Hepatocyte (in vitro differentiated cells): ENCODE results near the gene COPB1. TPM values are rescaled to one million over a fixed set of nuclear protein-coding genes. Genes with fewer than 3 reads are reported as not detected.

Experiments used
- DNase-seq: peaks from one replicate; pipeline ENCODE4 v3.0.0-alpha.2; 2016; ENCODE audit warnings: low spot score
- H2AFZ ChIP-seq: fragments of 200-600 bp; sonication (generic); 2 replicates; pipeline ENCODE4 v1.6.0; 2016; ENCODE audit warnings: antibody characterized with exemption, mild to moderate bottlenecking
- H3K27ac ChIP-seq: fragments of 200-600 bp; sonication (generic); 2 replicates; pipeline ENCODE4 v1.5.1; 2016; ENCODE audit warnings: mild to moderate bottlenecking
- H3K27me3 ChIP-seq: fragments of 200-600 bp; sonication (generic); 2 replicates; pipeline ENCODE4 v1.6.1; 2016
- H3K36me3 ChIP-seq: fragments of 200-600 bp; sonication (generic); replicated peaks from 2 replicates; pipeline ENCODE4 v1.5.1; 2016; ENCODE audit warnings: low read depth; ENCODE audit not compliant: insufficient read depth
- H3K4me1 ChIP-seq: fragments of 200-600 bp; sonication (generic); 2 replicates; pipeline ENCODE4 v1.5.1; 2016; ENCODE audit warnings: mild to moderate bottlenecking, moderate library complexity; ENCODE audit not compliant: insufficient read depth
- H3K4me2 ChIP-seq: fragments of 200-600 bp; sonication (generic); 2 replicates; pipeline ENCODE4 v1.6.0; 2016
- H3K4me3 ChIP-seq: fragments of 200-600 bp; sonication (generic); 2 replicates; pipeline ENCODE4 v1.5.1; 2016; ENCODE audit warnings: mild to moderate bottlenecking
- H3K79me2 ChIP-seq: fragments of 200-600 bp; sonication (generic); 2 replicates; pipeline ENCODE4 v1.6.0; 2017; ENCODE audit warnings: mild to moderate bottlenecking
- H3K9me2 ChIP-seq: fragments of 200-600 bp; sonication (generic); replicated peaks from 2 replicates; pipeline ENCODE4 v1.6.0; 2017; ENCODE audit warnings: mild to moderate bottlenecking; ENCODE audit not compliant: insufficient read depth
- H3K9me3 ChIP-seq: fragments of 200-600 bp; sonication (generic); 2 replicates; pipeline ENCODE4 v1.5.1; 2016; ENCODE audit warnings: low read depth, mild to moderate bottlenecking
- H4K20me1 ChIP-seq: fragments of 200-600 bp; sonication (generic); 2 replicates; pipeline ENCODE4 v1.6.0; 2016; ENCODE audit warnings: mild to moderate bottlenecking; ENCODE audit not compliant: insufficient read depth, poor library complexity, severe bottlenecking
- EZH2 ChIP-seq: fragments of 200-600 bp; sonication (generic); IDR thresholded peaks from 2 replicates; pipeline ENCODE4 v1.6.1; 2016; ENCODE audit warnings: antibody characterized with exemption, mild to moderate bottlenecking, borderline replicate concordance
- EZH2phosphoT487 ChIP-seq: fragments of 200-600 bp; sonication (generic); IDR thresholded peaks from one replicate; pipeline ENCODE4 v1.6.1; 2018; ENCODE audit warnings: antibody characterized with exemption, mild to moderate bottlenecking, low read depth, moderate library complexity; ENCODE audit not compliant: unreplicated experiment, severe bottlenecking
- WGBS: methylation state at CpG from one replicate; pipeline ENCODE4 v1.1.6; 2016; ENCODE audit warnings: low lambda C conversion rate; ENCODE audit errors: missing lambda C conversion rate; 5-methylcytosine and 5-hydroxymethylcytosine counted together
- polyA plus RNA-seq: library from polyadenylated mRNA; unstranded; fragments of >200 nt; fragmentation: Nextera tagmentation; extraction: Ambion mirVana; gene quantifications from 2 replicates; pipeline ENCODE4 v1.2.1, GENCODE V29; 2016
- total RNA-seq: library from RNA; depleted of rRNA; stranded (reverse); fragments of >200 nt; gene quantifications from 2 replicates; pipeline ENCODE4 v1.2.3, GENCODE V29; 2014
- TF ChIP-seq, protein P1 (sequence below): fragments of 200-600 bp; sonication (generic); IDR thresholded peaks from 2 replicates; pipeline ENCODE4 v1.5.1; 2016; ENCODE audit warnings: antibody characterized with exemption, mild to moderate bottlenecking; ENCODE audit not compliant: poor library complexity

The COPB1 gene
- total and polyA plus RNA-seq, 2 experiments from 2014 or later, result 87.5 to 228 TPM

GRCh38 chr11:14449302-14449714 is 50.3 kb downstream of the COPB1 start:
- Histone ChIP-seq H3K4me1 (no peaks in the 10 kb centered on the region), H3K9me3 (no peaks in the 10 kb centered on the region), H3K9me2 (no peaks in the 10 kb centered on the region), H3K27me3 (no peaks in the 10 kb centered on the region), H4K20me1 (no peaks in the 10 kb centered on the region), H2AFZ (no peak overlapping the region), H3K27ac (no peak overlapping the region), H3K4me2 (no peak overlapping the region), H3K79me2 (no peaks in the 10 kb centered on the region), H3K4me3 (no peak overlapping the region), H3K36me3 (no peaks in the 10 kb centered on the region)
- TF ChIP-seq, protein P1, sequence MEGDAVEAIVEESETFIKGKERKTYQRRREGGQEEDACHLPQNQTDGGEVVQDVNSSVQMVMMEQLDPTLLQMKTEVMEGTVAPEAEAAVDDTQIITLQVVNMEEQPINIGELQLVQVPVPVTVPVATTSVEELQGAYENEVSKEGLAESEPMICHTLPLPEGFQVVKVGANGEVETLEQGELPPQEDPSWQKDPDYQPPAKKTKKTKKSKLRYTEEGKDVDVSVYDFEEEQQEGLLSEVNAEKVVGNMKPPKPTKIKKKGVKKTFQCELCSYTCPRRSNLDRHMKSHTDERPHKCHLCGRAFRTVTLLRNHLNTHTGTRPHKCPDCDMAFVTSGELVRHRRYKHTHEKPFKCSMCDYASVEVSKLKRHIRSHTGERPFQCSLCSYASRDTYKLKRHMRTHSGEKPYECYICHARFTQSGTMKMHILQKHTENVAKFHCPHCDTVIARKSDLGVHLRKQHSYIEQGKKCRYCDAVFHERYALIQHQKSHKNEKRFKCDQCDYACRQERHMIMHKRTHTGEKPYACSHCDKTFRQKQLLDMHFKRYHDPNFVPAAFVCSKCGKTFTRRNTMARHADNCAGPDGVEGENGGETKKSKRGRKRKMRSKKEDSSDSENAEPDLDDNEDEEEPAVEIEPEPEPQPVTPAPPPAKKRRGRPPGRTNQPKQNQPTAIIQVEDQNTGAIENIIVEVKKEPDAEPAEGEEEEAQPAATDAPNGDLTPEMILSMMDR, result no peak
- TF ChIP-seq EZH2 (no peak), EZH2phosphoT487 (no peak)
- no peak for DNase-seq
- WGBS, result 100% methylated on average over 1 of the region's 1 CpG

GRCh38 chr11:14448240-14448639 is 51.4 kb downstream of the COPB1 start:
- H3K27ac ChIP-seq, result no peak overlapping the region
- 54% methylated on average over 1 of the region's 1 CpG for WGBS
- H3K36me3 ChIP-seq, result no peaks in the 10 kb centered on the region
- DNase-seq, result no peak
- no peak overlapping the region for H3K4me3 ChIP-seq
- H3K9me2 ChIP-seq, result no peaks in the 10 kb centered on the region
- H3K4me2 ChIP-seq, result no peak overlapping the region
- no peaks in the 10 kb centered on the region for H3K79me2 ChIP-seq
- H2AFZ ChIP-seq, result no peak overlapping the region
- TF ChIP-seq EZH2phosphoT487 (no peak), EZH2 (no peak)
- TF ChIP-seq, protein P1, result no peak
- no peaks in the 10 kb centered on the region for H3K4me1 ChIP-seq
- no peaks in the 10 kb centered on the region for H3K27me3 ChIP-seq
- no peaks in the 10 kb centered on the region for H4K20me1 ChIP-seq
- H3K9me3 ChIP-seq, result no peaks in the 10 kb centered on the region

- H3K4me2 ChIP-seq, result no peak overlapping the region
Observed at GRCh38 chr11:14446701-14447169, 52.9 kb downstream of the COPB1 start.

More at GRCh38 chr11:14446701-14447169, 52.9 kb downstream of the COPB1 start:
- DNase-seq, result no peak
- no peaks in the 10 kb centered on the region for H4K20me1 ChIP-seq
- TF ChIP-seq EZH2phosphoT487 (no peak), EZH2 (no peak)
- TF ChIP-seq, protein P1, result no peak
- H3K9me2 ChIP-seq, result no peaks in the 10 kb centered on the region
- no peaks in the 10 kb centered on the region for H3K4me1 ChIP-seq
- H3K79me2 ChIP-seq, result no peaks in the 10 kb centered on the region
- H3K9me3 ChIP-seq, result no peaks in the 10 kb centered on the region
- no peaks in the 10 kb centered on the region for H3K36me3 ChIP-seq
- H2AFZ ChIP-seq, result no peak overlapping the region
- no peaks in the 10 kb centered on the region for H3K27me3 ChIP-seq
- no peak overlapping the region for H3K4me3 ChIP-seq
- no peak overlapping the region for H3K27ac ChIP-seq
